GM18505 (cell line): ENCODE measurements around the gene FSD2.

Experiments used
- ATAC-seq: cut with Tn5 transposase; IDR thresholded peaks from one replicate; pipeline ENCODE4 v1.9.1; 2021; ENCODE audit not compliant: unreplicated experiment
- POLR2A ChIP-seq: IDR thresholded peaks from 4 replicates; pipeline ENCODE4 v1.6.1; 2011; ENCODE audit warnings: borderline replicate concordance; ENCODE audit not compliant: insufficient read depth, insufficient read length; ENCODE audit errors: extremely low read depth

FSD2 gene

DNA sequence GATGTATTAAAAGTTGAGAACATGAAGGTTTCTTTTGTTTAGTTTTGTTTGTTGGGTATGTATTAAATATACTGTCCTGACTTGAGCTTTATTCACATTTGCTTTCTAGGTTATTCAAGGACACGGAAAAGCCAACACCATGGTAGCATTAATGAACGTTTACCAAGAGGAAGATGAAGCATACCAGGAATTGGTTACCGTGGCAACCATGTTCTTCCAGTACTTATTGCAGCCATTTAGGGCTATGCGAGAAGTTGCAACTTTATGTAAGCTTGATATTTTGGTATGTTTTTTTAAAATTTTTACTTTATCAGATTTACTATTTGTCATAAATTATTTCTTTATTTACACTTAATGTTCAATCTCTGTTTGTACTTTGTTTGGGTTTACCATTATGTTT is 7.1 kb upstream of the FSD2 start:
- no peak for ATAC-seq
- no peak for TF ChIP-seq POLR2A

DNA sequence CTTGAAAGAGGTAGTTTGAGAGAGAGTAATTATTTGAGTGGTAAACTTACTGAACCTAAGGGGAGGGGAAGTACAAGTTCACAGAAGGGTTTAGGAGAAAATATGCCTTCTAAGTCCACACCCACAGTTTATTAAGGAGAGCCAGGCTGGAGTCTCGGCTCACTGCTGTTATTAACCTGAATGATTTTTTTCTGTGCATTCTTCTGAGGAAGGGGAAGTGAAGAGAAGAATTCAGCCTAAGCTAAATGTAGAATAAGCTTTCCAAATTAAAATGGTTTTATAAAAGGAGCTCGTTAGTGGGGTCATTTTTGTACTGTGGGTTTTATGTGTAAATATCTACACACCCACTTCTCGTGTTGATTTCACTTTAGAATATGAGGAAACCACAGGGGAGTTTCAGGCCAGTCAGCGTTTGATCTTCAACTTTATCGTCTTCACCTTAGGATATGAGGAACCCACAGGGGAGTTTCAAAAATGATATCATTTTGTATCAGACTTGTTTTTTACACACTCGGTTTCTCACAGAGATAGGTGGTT is 5.1 kb upstream of the FSD2 start:
- no peak for TF ChIP-seq POLR2A
- no peak for ATAC-seq

DNA sequence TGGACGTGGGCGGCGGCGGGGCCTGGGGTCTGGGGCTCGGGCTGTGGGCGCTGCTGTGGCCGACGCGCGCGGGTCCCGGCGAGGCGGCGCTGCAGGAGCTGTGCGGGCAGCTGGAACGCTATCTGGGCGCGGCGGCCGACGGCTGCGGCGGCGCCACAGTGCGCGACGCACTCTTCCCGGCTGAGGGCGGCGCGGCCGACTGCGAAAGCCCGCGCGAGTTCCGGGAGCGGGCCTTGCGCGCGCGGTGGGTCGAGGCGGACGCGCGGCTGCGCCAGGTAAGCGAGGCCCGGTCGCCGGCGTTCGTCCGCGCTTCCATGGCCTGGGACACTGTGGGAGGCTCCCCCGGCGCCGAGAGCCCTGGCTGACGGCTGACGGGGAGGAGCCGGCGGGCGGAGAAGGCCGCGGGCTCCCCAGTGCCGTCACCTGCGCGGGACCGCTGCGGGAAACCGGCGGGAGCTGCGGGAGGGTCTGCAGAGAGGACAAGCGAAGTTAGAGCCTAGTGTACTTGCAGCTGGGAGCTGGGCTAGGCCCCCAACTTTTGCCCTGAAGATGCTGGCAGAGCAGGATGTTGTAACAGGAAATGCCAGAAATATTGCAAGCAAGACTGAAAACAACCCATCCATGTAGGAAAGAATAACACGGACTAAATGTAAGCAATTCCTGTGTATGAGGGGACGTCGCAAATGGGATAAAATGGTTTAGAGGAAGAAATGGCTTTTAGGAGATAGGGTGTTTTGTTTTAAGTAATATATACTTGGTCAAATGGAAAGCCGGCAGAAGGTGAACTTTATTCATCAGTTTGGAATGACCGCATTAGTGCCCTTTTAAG is 4.4 kb upstream of the FSD2 start:
- TF ChIP-seq POLR2A, result no peak
- peak; percentile 23 for ATAC-seq

DNA sequence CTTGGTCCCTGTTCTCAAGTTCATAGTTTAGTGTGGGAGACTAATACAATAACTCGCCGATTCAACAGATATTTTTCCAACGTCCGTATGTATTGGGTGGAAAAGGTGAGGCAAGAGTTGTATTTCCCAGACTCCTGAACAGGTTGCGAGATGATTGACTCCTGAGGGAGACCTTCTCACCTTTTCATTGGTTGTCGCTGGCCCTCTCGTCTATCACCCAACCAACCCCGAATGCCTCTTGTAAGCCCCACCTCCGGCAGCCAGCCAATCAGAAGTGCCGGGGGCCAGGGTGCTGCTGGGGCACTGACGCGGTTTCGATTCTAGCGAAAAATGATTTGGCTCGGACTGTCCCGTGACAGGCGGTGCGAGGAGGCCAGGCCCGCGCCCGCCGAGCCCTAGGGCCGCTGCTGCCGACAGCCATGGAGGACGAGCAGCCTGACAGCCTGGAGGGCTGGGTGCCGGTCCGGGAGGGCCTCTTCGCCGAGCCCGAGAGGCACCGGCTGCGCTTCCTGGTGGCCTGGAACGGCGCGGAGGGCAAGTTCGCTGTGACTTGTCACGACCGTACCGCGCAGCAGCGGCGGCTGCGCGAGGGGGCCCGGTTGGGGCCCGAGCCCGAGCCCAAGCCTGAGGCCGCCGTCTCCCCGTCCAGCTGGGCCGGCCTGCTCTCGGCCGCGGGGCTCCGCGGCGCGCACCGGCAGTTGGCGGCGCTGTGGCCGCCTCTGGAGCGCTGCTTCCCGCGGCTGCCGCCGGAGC is 3.6 kb upstream of the FSD2 start, which contains the start of gene WHAMM:
TSS of gene WHAMM (plus strand) at position 321 of the 753 bp plus-strand sequence. CDS start at position 420, 99 bp downstream.
- ATAC-seq, result peak; percentile 75
- TF ChIP-seq POLR2A, result peak; percentile 94

DNA sequence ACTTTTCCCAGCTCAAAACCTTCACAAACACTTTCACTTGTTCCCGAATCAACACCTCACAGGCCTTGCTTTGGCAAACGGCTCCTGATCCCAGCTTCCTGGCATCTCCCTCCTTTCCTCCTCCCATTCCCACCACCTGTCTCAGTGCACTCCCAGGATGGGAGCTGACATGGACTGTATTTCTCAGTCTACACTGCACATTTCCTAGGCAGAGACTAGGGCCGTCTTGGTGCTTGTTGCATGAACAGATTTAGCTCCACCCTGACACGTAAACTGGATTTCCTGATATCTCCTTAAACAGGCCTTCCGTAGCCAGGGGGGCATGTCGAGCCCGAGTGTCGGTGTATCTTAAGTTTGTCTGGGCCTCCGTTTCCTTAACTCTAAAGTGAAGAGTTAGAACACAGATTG is 2.8 kb upstream of the FSD2 start:
- no peak for ATAC-seq

DNA sequence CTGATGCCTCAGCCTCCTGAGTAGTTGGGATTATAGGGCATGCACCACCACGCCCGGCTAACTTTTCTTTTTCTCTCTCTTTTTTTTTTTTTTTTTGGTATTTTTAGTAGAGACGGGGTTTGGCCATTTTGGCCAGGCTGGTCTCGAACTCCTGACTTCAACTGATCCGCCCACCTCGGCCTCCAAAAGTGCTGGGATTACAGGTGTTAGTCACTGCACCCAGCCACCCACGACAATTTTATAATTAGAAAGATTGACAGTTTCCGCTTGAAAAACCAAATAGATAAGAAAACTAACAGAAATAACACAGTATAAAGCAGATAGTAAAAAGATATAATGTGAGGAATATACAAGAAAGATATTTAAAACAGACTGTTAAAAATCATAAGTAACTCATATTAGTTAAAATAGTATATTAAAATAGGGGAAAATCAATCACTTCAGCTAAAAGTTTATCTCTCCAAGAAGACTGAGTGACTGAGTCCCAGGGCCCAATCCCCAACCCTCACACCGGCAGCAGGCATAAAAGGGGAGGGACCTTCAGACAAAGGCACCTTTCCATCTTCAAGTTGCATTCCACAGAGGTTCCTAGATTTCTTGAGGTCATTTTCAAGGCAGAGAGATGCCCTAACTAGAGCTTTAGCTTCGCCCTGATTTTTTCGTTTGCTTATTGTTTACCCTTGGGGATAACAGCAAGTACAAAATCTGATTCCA is 2.2 kb upstream of the FSD2 start:
- TF ChIP-seq POLR2A, result no peak
- no peak for ATAC-seq

More for the DNA sequence above, 2.8 kb upstream of the FSD2 start:
- TF ChIP-seq POLR2A, result peak; percentile 32

DNA sequence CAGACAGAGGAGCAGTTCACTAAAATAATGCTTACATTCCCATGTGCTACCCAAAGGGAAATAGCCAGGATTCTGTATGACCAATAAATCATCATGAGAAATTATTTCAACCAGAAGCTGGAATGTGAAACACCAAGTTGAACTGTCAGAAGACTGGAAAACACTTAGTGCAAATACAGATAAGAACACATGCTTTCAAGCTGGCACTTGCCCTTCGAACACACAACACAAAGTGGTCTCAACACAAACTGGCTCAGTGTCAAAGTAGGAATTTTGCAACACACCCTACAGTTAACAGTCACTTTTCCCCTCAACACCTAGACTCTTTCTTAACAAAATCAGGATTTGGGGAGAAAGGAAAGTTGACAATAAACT is 1.3 kb downstream of the FSD2 start:
- ATAC-seq, result no peak
- no peak for TF ChIP-seq POLR2A

DNA sequence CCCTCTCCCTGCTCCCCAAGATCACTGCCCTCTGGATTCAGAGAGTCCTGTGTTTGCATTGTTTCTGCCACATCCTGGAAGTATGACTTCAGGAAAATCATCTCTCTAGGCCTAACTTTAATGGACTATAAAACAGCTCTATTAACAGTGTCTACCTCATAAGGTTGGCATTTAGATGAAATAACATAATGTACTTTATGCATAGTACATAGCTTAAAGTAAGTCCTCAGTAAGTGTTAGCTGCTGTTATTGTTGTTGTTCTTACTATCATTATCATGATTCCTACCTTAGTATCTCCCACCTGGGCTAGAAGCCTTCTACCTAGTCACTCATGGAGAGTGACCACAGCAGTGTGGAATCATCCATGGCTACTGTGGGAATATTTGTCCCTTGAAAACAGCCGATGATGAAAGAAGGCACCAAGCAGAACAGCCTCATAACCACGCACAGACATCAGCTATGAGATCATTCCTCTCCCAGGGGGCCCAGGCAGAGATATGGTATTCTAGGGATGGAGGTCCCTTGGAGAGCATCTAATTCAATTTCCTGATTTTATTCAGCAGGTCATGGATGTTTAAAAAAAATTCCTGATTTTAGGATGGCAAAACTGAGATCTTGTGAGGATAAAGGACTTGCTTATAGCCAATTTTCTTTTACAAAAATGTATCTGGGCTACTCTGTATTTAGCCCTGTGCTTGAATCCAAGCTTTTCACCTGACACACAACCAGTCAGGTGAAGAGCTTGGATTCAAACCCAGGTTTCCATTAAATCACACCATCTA is 1.9 kb downstream of the FSD2 start:
- no peak for TF ChIP-seq POLR2A

DNA sequence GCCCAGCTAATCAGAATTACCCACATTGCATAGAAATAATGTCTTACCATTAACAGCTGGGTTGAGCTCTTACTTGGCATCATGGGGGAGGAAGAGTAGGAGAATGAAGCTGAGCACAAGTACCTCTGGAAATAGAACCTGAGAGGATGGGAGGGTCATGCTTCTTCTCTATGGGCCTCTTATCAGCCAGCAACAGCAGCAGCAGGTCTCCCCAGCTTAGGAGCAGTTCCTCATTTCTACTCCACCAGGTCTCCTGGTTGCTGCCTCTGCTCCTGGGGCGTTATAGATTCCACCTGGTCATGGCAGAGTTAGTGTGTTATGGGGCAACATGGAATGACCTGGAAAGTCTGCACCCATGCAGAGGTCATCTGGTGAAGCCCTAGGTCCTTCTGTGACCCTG is 3.4 kb downstream of the FSD2 start:
- ATAC-seq, result no peak
- no peak for TF ChIP-seq POLR2A

More for the DNA sequence above, 1.9 kb downstream of the FSD2 start:
- no peak for ATAC-seq

DNA sequence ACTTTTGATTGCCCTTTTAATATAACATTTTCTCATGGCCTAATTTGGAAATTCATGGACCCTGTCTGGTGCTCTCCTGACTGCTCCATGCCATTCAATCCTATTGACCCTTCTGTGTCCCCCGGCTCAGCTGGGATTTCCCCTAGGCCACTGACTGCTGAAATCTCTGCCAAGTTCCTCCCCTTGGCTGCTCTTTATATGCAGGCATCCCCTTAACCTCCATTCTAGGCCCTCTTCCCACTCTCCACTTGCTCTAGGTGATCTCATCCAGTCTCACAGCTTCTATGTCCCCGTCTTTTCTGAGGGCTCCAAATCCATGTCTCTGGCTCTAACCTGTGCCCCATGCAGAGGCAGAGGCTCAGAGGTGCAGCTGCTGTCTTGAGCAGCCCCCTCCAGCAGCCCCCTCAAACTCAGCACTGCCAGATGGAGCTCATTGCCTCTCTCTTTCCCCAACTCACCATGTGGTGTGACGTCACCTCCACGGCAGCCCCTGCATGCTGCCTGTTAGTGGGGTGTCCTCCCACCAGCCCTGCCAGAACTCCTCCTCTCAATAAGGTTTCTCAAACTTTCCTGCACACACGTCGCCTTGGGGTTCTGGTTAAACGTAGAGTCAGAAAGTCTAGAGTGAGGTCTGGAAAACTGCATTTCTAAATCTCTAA is 6.6 kb downstream of the FSD2 start:
- no peak for TF ChIP-seq POLR2A
- ATAC-seq, result no peak

DNA sequence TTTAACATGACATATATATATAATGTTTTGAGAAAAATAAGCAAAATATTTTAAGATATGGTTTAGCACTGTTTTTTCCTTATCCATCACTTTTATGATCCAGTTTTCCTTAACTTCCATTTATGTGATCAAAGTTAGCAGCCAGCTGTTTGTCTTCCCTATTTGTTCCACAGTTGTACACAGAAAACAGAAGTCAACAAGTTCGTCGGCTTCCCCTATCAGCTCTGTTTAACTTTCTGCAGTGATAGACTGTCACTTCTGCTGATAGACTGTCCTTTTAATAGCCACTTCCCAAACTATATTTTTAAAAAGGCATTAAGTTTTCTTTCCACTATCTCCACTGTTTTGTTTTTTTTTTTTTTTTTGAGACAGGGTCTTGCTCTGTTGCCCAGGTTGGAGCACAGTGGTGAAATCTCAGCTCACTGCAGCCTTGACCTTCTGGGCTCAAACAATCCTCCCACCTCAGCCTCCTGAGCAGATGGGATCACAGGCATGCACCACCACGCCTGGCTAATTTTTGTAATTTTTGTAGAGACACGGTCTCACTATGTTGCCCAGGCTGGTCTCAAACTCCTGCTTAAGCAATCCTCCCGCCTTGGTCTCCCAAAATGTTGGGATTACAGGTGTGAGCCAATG is 7.2 kb downstream of the FSD2 start:
- no peak for ATAC-seq
- no peak for TF ChIP-seq POLR2A
